HepG2 (cell line): ENCODE measurements around the gene ATG2A. TPM values are rescaled to one million over a fixed set of nuclear protein-coding genes. Genes with fewer than 3 reads are reported as not detected.

Experiments
- ATAC-seq: fragments of 200-7000 bp; cut with Tn5 transposase; 3 replicates; pipeline ENCODE4 v1.9.1; 2020; ENCODE audit warnings: mild to moderate bottlenecking, moderate library complexity
- BruUV-seq: library from RNA; stranded (reverse); fragments of 400-500 nt; replicated peaks from 2 replicates; lab custom pipeline; 2021; lab: Mats Ljungman, UMichigan
- CTCF ChIA-PET: fragments of 300-600 bp; formaldehyde crosslinking; extraction: SDS; loops from one replicate; lab custom pipeline; 2021; ENCODE audit warnings: low total read pairs, inconsistent platforms, low intra/inter-chr PET ratio; lab: Yijun Ruan, JAX
- POLR2A ChIA-PET: fragments of 350-600 bp; sonication (Branson Sonifier 250); formaldehyde crosslinking; loops from one replicate; lab custom pipeline; 2020; ENCODE audit warnings: antibody characterized with exemption, inconsistent platforms; lab: Yijun Ruan, JAX
- DNase-seq: peaks from one replicate; pipeline ENCODE4 v3.0.0-alpha.2; 2015; ENCODE audit warnings: low spot score
- FAIRE-seq: peaks from 3 replicates; lab custom pipeline; 2011; peaks lifted over from hg19 to GRCh38; lab: Jason Lieb, UNC
- H2AFZ ChIP-seq: one replicate; pipeline ENCODE4 v1.6.1; 2011; ENCODE audit warnings: low read length, inconsistent platforms
- H3K27ac ChIP-seq: fragments of 300-600 bp; 3 replicates; pipeline ENCODE4 v1.8.0; 2011; ENCODE audit warnings: mixed run types, mild to moderate bottlenecking, mixed read lengths, low read length, inconsistent platforms; ENCODE audit not compliant: insufficient read depth; ENCODE audit errors: extremely low read length
- H3K27me3 ChIP-seq, 2 experiments: fragments of 200-600 bp in 1 of 2; 2 replicates in 1 of 2; 3 replicates in 1 of 2; pipeline versions ENCODE4 v1.6.0 to v1.8.0; 2011; ENCODE audit warnings: low read length in 2 of 2, mild to moderate bottlenecking in 2 of 2, moderate library complexity in 2 of 2, inconsistent platforms in 1 of 2; ENCODE audit not compliant: insufficient read depth in 2 of 2, control insufficient read depth in 1 of 2
- H3K36me3 ChIP-seq, 2 experiments: fragments of 200-600 bp in 1 of 2; replicated peaks in 1 of 2; 2 replicates in 1 of 2; 3 replicates in 1 of 2; pipeline versions ENCODE4 v1.5.1 to v1.8.0; 2011; ENCODE audit warnings: low read length in 2 of 2, inconsistent platforms in 1 of 2; ENCODE audit not compliant: insufficient read depth in 2 of 2, control insufficient read depth in 1 of 2
- H3K4me1 ChIP-seq: 2 replicates; pipeline ENCODE4 v1.5.1; 2012; ENCODE audit warnings: low read length, inconsistent platforms; ENCODE audit not compliant: insufficient read depth
- H3K4me2 ChIP-seq: 2 replicates; pipeline ENCODE4 v1.6.0; 2011; ENCODE audit warnings: low read depth, low read length, inconsistent platforms
- H3K4me3 ChIP-seq, 3 experiments: fragments of 200-600 bp in 1 of 3; sonication (generic), shearing (Covaris generic) in 1 of 3; replicated peaks in 1 of 3; 2 replicates each; pipeline ENCODE4 v1.5.1; 2011 to 2016; ENCODE audit warnings: low read length in 3 of 3, inconsistent platforms in 2 of 3, low read depth in 2 of 3, mild to moderate bottlenecking in 2 of 3, control low read depth in 1 of 3, mixed read lengths in 1 of 3; ENCODE audit not compliant: insufficient read depth in 1 of 3
- H3K79me2 ChIP-seq: one replicate; pipeline ENCODE4 v1.6.1; 2011; ENCODE audit warnings: low read length, inconsistent platforms; ENCODE audit not compliant: insufficient read depth
- H3K9ac ChIP-seq: 2 replicates; pipeline ENCODE4 v1.6.0; 2011; ENCODE audit warnings: mild to moderate bottlenecking, low read depth, low read length, inconsistent platforms; ENCODE audit not compliant: insufficient read depth
- H3K9me3 ChIP-seq: 2 replicates; pipeline ENCODE4 v1.5.1; 2012; ENCODE audit warnings: mild to moderate bottlenecking, low read length
- H4K20me1 ChIP-seq: 2 replicates; pipeline ENCODE4 v1.6.0; 2011; ENCODE audit warnings: inconsistent platforms, mild to moderate bottlenecking, low read length, moderate library complexity; ENCODE audit not compliant: insufficient read depth
- AKAP8 ChIP-seq: sonication (generic); formaldehyde crosslinking; IDR thresholded peaks from 2 replicates; pipeline ENCODE4 v1.5.1; 2020; ENCODE audit warnings: mild to moderate bottlenecking, missing genetic modification reagents
- ETV6 ChIP-seq: sonication (generic); formaldehyde crosslinking; conservative IDR thresholded peaks from 2 replicates; pipeline ENCODE4 v1.4.0; 2020; ENCODE audit warnings: missing genetic modification reagents
- FIP1L1 ChIP-seq: fragments of 200-400 bp; formaldehyde crosslinking; IDR thresholded peaks from 2 replicates; pipeline ENCODE4 v1.6.1; 2018; ENCODE audit warnings: low read depth, mild to moderate bottlenecking, low read length, moderate library complexity, borderline replicate concordance; ENCODE audit not compliant: insufficient read depth
- HMG20A ChIP-seq: IDR thresholded peaks from 2 replicates; pipeline ENCODE4 v1.6.1; 2016; ENCODE audit warnings: borderline replicate concordance
- HNRNPL ChIP-seq: fragments of 200-400 bp; formaldehyde crosslinking; IDR thresholded peaks from 2 replicates; pipeline ENCODE4 v1.6.1; 2017; ENCODE audit warnings: mild to moderate bottlenecking, low read depth, low read length
- IRF9 ChIP-seq: sonication (generic); formaldehyde crosslinking; IDR thresholded peaks from 2 replicates; pipeline ENCODE4 v1.8.0; 2022; ENCODE audit warnings: missing genetic modification reagents, mild to moderate bottlenecking, borderline replicate concordance
- KLF12 ChIP-seq: sonication (generic); formaldehyde crosslinking; IDR thresholded peaks from 2 replicates; pipeline ENCODE4 v1.4.0; 2020; ENCODE audit warnings: missing genetic modification reagents, borderline replicate concordance
- KLF16 ChIP-seq, 2 experiments: sonication (generic) in 1 of 2; formaldehyde crosslinking in 1 of 2; IDR thresholded peaks; 2 replicates each; pipeline versions ENCODE4 v1.6.1 to v1.8.0; 2016 to 2023; ENCODE audit warnings: missing genetic modification reagents in 2 of 2, missing compliant biosample characterization in 1 of 2
- MLLT10 ChIP-seq: sonication (generic); formaldehyde crosslinking; IDR thresholded peaks from 2 replicates; pipeline ENCODE4 v1.4.0; 2020; ENCODE audit warnings: missing genetic modification reagents
- MXD4 ChIP-seq: IDR thresholded peaks from 2 replicates; pipeline ENCODE4 v1.6.1; 2016; ENCODE audit warnings: mild to moderate bottlenecking, missing biosample characterization, missing genetic modification reagents
- PBX3 ChIP-seq: sonication (generic); formaldehyde crosslinking; IDR thresholded peaks from 2 replicates; pipeline ENCODE4 v1.8.1; 2023; ENCODE audit warnings: missing genetic modification reagents, inconsistent platforms, borderline replicate concordance
- PHF8 ChIP-seq: sonication (generic); formaldehyde crosslinking; IDR thresholded peaks from 2 replicates; pipeline ENCODE4 v1.5.0; 2020; ENCODE audit warnings: missing genetic modification reagents
- RXRA ChIP-seq: sonication (generic); formaldehyde crosslinking; IDR thresholded peaks from 2 replicates; pipeline ENCODE4 v1.5.1; 2020; ENCODE audit warnings: missing genetic modification reagents
- YEATS2 ChIP-seq: sonication (generic); formaldehyde crosslinking; IDR thresholded peaks from 2 replicates; pipeline ENCODE4 v1.4.0; 2020; ENCODE audit warnings: missing genetic modification reagents, borderline replicate concordance
- ZBTB38 ChIP-seq: sonication (generic); formaldehyde crosslinking; IDR thresholded peaks from 2 replicates; pipeline ENCODE4 v1.5.1; 2020; ENCODE audit warnings: mild to moderate bottlenecking, missing genetic modification reagents
- ZC3H4 ChIP-seq: sonication (generic); formaldehyde crosslinking; IDR thresholded peaks from 2 replicates; pipeline ENCODE4 v1.4.0; 2020; ENCODE audit warnings: missing genetic modification reagents, borderline replicate concordance
- ZFP37 ChIP-seq: sonication (generic); formaldehyde crosslinking; IDR thresholded peaks from 2 replicates; pipeline ENCODE4 v1.4.0; 2020; ENCODE audit warnings: missing genetic modification reagents, borderline replicate concordance
- ZIK1 ChIP-seq: sonication (generic); formaldehyde crosslinking; IDR thresholded peaks from 2 replicates; pipeline ENCODE4 v1.5.0; 2020; ENCODE audit warnings: mild to moderate bottlenecking, low read depth, missing genetic modification reagents, borderline replicate concordance
- ZNF160 ChIP-seq: sonication (generic); formaldehyde crosslinking; IDR thresholded peaks from 2 replicates; pipeline ENCODE4 v1.8.0; 2022; ENCODE audit warnings: mild to moderate bottlenecking, inconsistent platforms, missing genetic modification reagents
- ZNF24 ChIP-seq: fragments of 450-650 bp; IDR thresholded peaks from 2 replicates; pipeline ENCODE4 v1.6.1; 2017; ENCODE audit warnings: antibody characterized with exemption, mild to moderate bottlenecking
- ZSCAN20 ChIP-seq: sonication (generic); formaldehyde crosslinking; IDR thresholded peaks from 2 replicates; pipeline ENCODE4 v1.4.0; 2020; ENCODE audit warnings: missing genetic modification reagents, mild to moderate bottlenecking, borderline replicate concordance
- WGBS: methylation state at CpG from one replicate; pipeline ENCODE4 v1.1.6; 2017; ENCODE audit warnings: low lambda C conversion rate; 5-methylcytosine and 5-hydroxymethylcytosine counted together
- in situ Hi-C: cut with HindIII; loops from 2 replicates; pipeline ENCODE4 v1.10.0; 2017; ENCODE audit warnings: low pct_unique_long_range_greater_than_20kb; ENCODE audit not compliant: extremely low pct_ligation_motif_present
- intact Hi-C: fragments of 100-400 bp; cut with micrococcal nuclease; formaldehyde crosslinking; loops from one replicate; pipeline ENCODE4 v1.10.0; 2022; ENCODE audit not compliant: unreplicated experiment
- polyA plus RNA-seq, 8 experiments: library from polyadenylated mRNA; depleted of rRNA in 3 of 8; stranded (reverse) in 7 of 8; unstranded in 1 of 8; fragments of >200 nt; fragmentation: Illumina TruSeq in 4 of 8; extraction: Trizol in 4 of 8; gene quantifications; 2 replicates each; pipeline versions ENCODE4 v1.2.1 to v1.2.3, GENCODE V29; 2011 to 2016; ENCODE audit warnings: low read depth in 4 of 8, missing spikeins in 1 of 8, mixed read lengths in 1 of 8; ENCODE audit not compliant: insufficient read depth in 1 of 8
- total RNA-seq, 5 experiments: library from RNA; depleted of rRNA; stranded (reverse); fragments of >200 nt; fragmentation: Illumina TruSeq; extraction: Trizol; gene quantifications; 2 replicates each; pipeline ENCODE4 v1.2.3, GENCODE V29; 2016; ENCODE audit warnings: low read depth in 1 of 5

ATG2A gene
- total and polyA plus RNA-seq, 2 of the 13 experiments (the other 11 are each of a cell fraction or from before 2014, with no cell fraction given) = 6.7 to 8.0 TPM

GRCh38 chr11:64877390-64878222 lies 39.4 kb downstream of the ATG2A start (continued):
- 0 out of 2 replicates have a peak, but pooled peaks have one; percentile 11 for TF ChIP-seq KLF12

GRCh38 chr11:64876835-64877341 lies 40.1 kb downstream of the ATG2A start:
- BruUV-seq = no TSS peak
- intact Hi-C loops = no loop called here
- Histone ChIP-seq H3K36me3 (peaks cover 0 to 4% of the 10 kb centered on the region in 2 experiments; a peak in 1 of 5 replicates), H3K4me3 (peak overlapping the region; percentile 83 to 99 (median 98)), H3K27ac (peak overlapping the region; percentile 47), H2AFZ (no peak overlapping the region), H3K4me1 (peaks cover 74% of the 10 kb centered on the region), H3K4me2 (peak overlapping the region; percentile 98), H4K20me1 (no peaks in the 10 kb centered on the region; the same call in 1 of the 2 replicates), H3K9me3 (no peaks in the 10 kb centered on the region), H3K9ac (peak overlapping the region; percentile 81), H3K79me2 (peaks cover 42% of the 10 kb centered on the region), H3K27me3 (no peaks in the 10 kb centered on the region; a peak in 1 of 5 replicates)
- in situ Hi-C loops = no loop called here
- ChIA-PET CTCF (no interaction called here), POLR2A (interaction anchor here (1.1 to 10.4 kb wide), 5 partner anchors 12 to 188 kb away, joined by 3 to 132 read pairs (median 22); no protein-coding TSS in a partner anchor)
- peak; percentile 59 for FAIRE-seq
- peak; percentile 42 for ATAC-seq
- peak; percentile 39 for DNase-seq
- WGBS = 6% methylated on average over 6 of the region's 14 CpGs
- no peak for TF ChIP-seq ZC3H4 (CRISPR knock-in tag)
- no peak for TF ChIP-seq ZBTB38 (CRISPR knock-in tag)
- TF ChIP-seq ZNF160 = no peak
- no peak for TF ChIP-seq IRF9
- no peak for TF ChIP-seq PBX3
- TF ChIP-seq RXRA = 0 out of 2 replicates have a peak, but pooled peaks have one; percentile 35
- TF ChIP-seq YEATS2 (CRISPR knock-in tag) = no peak
- no peak for TF ChIP-seq ETV6
- no peak for TF ChIP-seq ZFP37 (CRISPR knock-in tag)
- no peak for TF ChIP-seq ZNF24
- TF ChIP-seq ZIK1 (CRISPR knock-in tag) = no peak
- TF ChIP-seq PHF8 (CRISPR knock-in tag) = peak; percentile 37
- TF ChIP-seq AKAP8 (CRISPR knock-in tag) = no peak
- TF ChIP-seq FIP1L1 = no peak
- TF ChIP-seq KLF16 (CRISPR knock-in tag; IDR thresholded peaks at IDR 0.05) = no peak
- no peak for TF ChIP-seq ZSCAN20
- TF ChIP-seq HMG20A (CRISPR knock-in tag) = no peak
- TF ChIP-seq MLLT10 = no peak
- TF ChIP-seq MXD4 (CRISPR knock-in tag) = no peak
- no peak for TF ChIP-seq HNRNPL
